K562 (cell line): Measurements from ENCODE around the gene TMEM239. TPM values are rescaled to one million over a fixed set of nuclear protein-coding genes. Genes with fewer than 3 reads are reported as not detected.
"Not testable (repeated sequence)": the region's sequence is repeated elsewhere in the genome, so short reads cannot be mapped to it uniquely, and the experiment has no call there.

Source experiments
- ATAC-seq: fragments of 200-7000 bp; cut with Tn5 transposase; 3 replicates; pipeline ENCODE4 v1.9.1; 2020; ENCODE audit warnings: moderate library complexity
- BruUV-seq: library from RNA; stranded (reverse); fragments of 400-500 nt; replicated peaks from 2 replicates; lab custom pipeline; 2021; lab: Mats Ljungman, UMichigan
- CTCF ChIA-PET: fragments of 300-600 bp; formaldehyde crosslinking; extraction: SDS; loops from one replicate; lab custom pipeline; 2021; ENCODE audit warnings: low intra/inter-chr PET ratio; lab: Yijun Ruan, JAX
- POLR2A ChIA-PET: fragments of 300-600, 350-650 bp; sonication (Branson Sonifier 250); formaldehyde crosslinking; extraction: SDS; loops from one replicate; lab custom pipeline; 2021; ENCODE audit warnings: antibody characterized with exemption, inconsistent platforms; lab: Yijun Ruan, JAX
- DNase-seq, 4 experiments: peaks; one replicate each; pipeline versions ENCODE4 v3.0.0 to v3.0.0-alpha.2; 2011 to 2018; ENCODE audit warnings: low spot score in 3 of 4, mixed read lengths in 3 of 4; ENCODE audit errors: extremely low read depth in 1 of 4
- FAIRE-seq: peaks from 2 replicates; lab custom pipeline; 2011; peaks lifted over from hg19 to GRCh38; lab: Jason Lieb, UNC
- H2AFZ ChIP-seq: 2 replicates; pipeline ENCODE4 v1.6.0; 2011; ENCODE audit warnings: low read depth, low read length, control low read depth, inconsistent platforms
- H3K27ac ChIP-seq: fragments of 200-600 bp; 3 replicates; pipeline ENCODE4 v1.8.0; 2011; ENCODE audit warnings: low read depth, mild to moderate bottlenecking, control low read depth, inconsistent platforms, low read length, moderate library complexity, mixed read lengths; ENCODE audit errors: extremely low read depth
- H3K27me3 ChIP-seq, 2 experiments: fragments of 300-600 bp in 1 of 2; 2 replicates in 1 of 2; 3 replicates in 1 of 2; pipeline versions ENCODE4 v1.6.0 to v1.8.0; 2011; ENCODE audit warnings: inconsistent platforms in 2 of 2, low read length in 2 of 2, mild to moderate bottlenecking in 1 of 2, mixed read lengths in 1 of 2, moderate library complexity in 1 of 2; ENCODE audit not compliant: control insufficient read depth in 2 of 2, insufficient read depth in 2 of 2
- H3K36me3 ChIP-seq: fragments of 300-600 bp; 3 replicates; pipeline ENCODE4 v1.8.0; 2011; ENCODE audit warnings: mild to moderate bottlenecking, low read length, inconsistent platforms; ENCODE audit not compliant: control insufficient read depth, insufficient read depth
- H3K4me1 ChIP-seq, 2 experiments: fragments of 200-600 bp in 1 of 2; replicated peaks in 1 of 2; 2 replicates in 1 of 2; 3 replicates in 1 of 2; pipeline versions ENCODE4 v1.5.1 to v1.8.0; 2011; ENCODE audit warnings: inconsistent platforms in 2 of 2, low read length in 2 of 2, mild to moderate bottlenecking in 1 of 2, mixed read lengths in 1 of 2, moderate library complexity in 1 of 2; ENCODE audit not compliant: control insufficient read depth in 2 of 2, insufficient read depth in 2 of 2
- H3K4me2 ChIP-seq: 2 replicates; pipeline ENCODE4 v1.6.1; 2011; ENCODE audit warnings: low read length, control low read depth, inconsistent platforms, mixed read lengths; ENCODE audit not compliant: insufficient read depth
- H3K4me3 ChIP-seq: fragments of 200-600 bp; sonication (generic), shearing (Covaris generic); 2 replicates; pipeline ENCODE4 v1.5.1; 2016; ENCODE audit warnings: control low read depth, inconsistent platforms
- H3K79me2 ChIP-seq: fragments of 200-600 bp; 3 replicates; pipeline ENCODE4 v1.8.0; 2011; ENCODE audit warnings: low read length, inconsistent platforms; ENCODE audit not compliant: control insufficient read depth, insufficient read depth
- H3K9ac ChIP-seq, 2 experiments: 2 replicates each; pipeline versions ENCODE4 v1.6.0 to v1.6.1; 2011; ENCODE audit warnings: low read depth in 2 of 2, low read length in 2 of 2, control low read depth in 1 of 2, inconsistent platforms in 1 of 2, mild to moderate bottlenecking in 1 of 2, mixed read lengths in 1 of 2; ENCODE audit not compliant: insufficient read depth in 1 of 2
- H3K9me1 ChIP-seq: one replicate; pipeline ENCODE4 v1.6.0; 2011; ENCODE audit warnings: inconsistent platforms, mild to moderate bottlenecking, low read length, moderate library complexity; ENCODE audit not compliant: control insufficient read depth, insufficient read depth
- H3K9me3 ChIP-seq: replicated peaks from 2 replicates; pipeline ENCODE4 v1.5.1; 2011; ENCODE audit warnings: low read depth, low read length, inconsistent platforms; ENCODE audit not compliant: control insufficient read depth, insufficient read depth
- H4K20me1 ChIP-seq: replicated peaks from 2 replicates; pipeline ENCODE4 v1.6.1; 2011; ENCODE audit warnings: low read length, inconsistent platforms, mixed read lengths; ENCODE audit not compliant: control insufficient read depth, insufficient read depth
- CLOCK ChIP-seq: fragments of 250-450 bp; sonication (Bioruptor Pico); IDR thresholded peaks from 2 replicates; pipeline ENCODE4 v1.4.0; 2020; ENCODE audit warnings: mild to moderate bottlenecking, moderate library complexity, borderline replicate concordance
- ZNF121 ChIP-seq: sonication (generic); formaldehyde crosslinking; conservative IDR thresholded peaks from 2 replicates; pipeline ENCODE4 v1.8.0; 2022; ENCODE audit warnings: missing genetic modification reagents
- WGBS: fragments of 100-300 bp; shearing (Covaris generic); methylation state at CpG from one replicate; pipeline ENCODE4 v1.1.6; 2016; ENCODE audit warnings: low coverage, mixed read lengths; ENCODE audit not compliant: insufficient coverage; ENCODE audit errors: missing lambda C conversion rate; 5-methylcytosine and 5-hydroxymethylcytosine counted together
- in situ Hi-C: fragments of 300-500 bp; cut with MboI; formaldehyde crosslinking; loops from 4 replicates; pipeline ENCODE4 v1.15.0; 2018; ENCODE audit warnings: inconsistent platforms, mixed read lengths
- intact Hi-C: fragments of 100-400 bp; cut with micrococcal nuclease; formaldehyde crosslinking; loops from 2 replicates; pipeline ENCODE4 v1.14.2; 2022
- polyA plus RNA-seq, 8 experiments: library from polyadenylated mRNA; depleted of rRNA in 4 of 8; stranded (reverse) in 5 of 8; unstranded in 3 of 8; fragments of >200 nt; fragmentation: Nextera tagmentation in 2 of 8; fragmentation: Illumina TruSeq in 1 of 8; extraction: Ambion mirVana in 2 of 8; extraction: Trizol in 1 of 8; gene quantifications; 2 replicates each; pipeline versions ENCODE4 v1.2.1 to v1.2.3, GENCODE V29; 2011 to 2014; ENCODE audit warnings: inconsistent platforms in 1 of 8, missing spikeins in 1 of 8
- total RNA-seq, 7 experiments: library from RNA; depleted of rRNA in 6 of 7; stranded (reverse); fragments of >200 nt in 6 of 7; fragmentation: Illumina TruSeq in 2 of 7; extraction: Trizol in 2 of 7; gene quantifications; 2 replicates each; pipeline versions ENCODE4 v1.2.1 to v1.2.3, GENCODE V29; 2011 to 2021; ENCODE audit warnings: low replicate concordance in 1 of 7

The TMEM239 gene
- total and polyA plus RNA-seq, 9 of the 15 experiments (the other 6 are each of a cell fraction or from before 2014, with no cell fraction given): not detected

- no peak for TF ChIP-seq CLOCK (CRISPR knock-in tag)
Observed at GRCh38 chr20:2829376-2829775, 13.2 kb downstream of the TMEM239 start (continued).

GRCh38 chr20:2831206-2831605, 15.0 kb downstream of the TMEM239 start:
- H3K9me1 ChIP-seq, in situ Hi-C loops, H3K27me3 ChIP-seq, POLR2A ChIA-PET, H3K4me3 ChIP-seq, DNase-seq, H3K9me3 ChIP-seq, FAIRE-seq, H3K9ac ChIP-seq, H3K4me2 ChIP-seq, H2AFZ ChIP-seq, H4K20me1 ChIP-seq, BruUV-seq, intact Hi-C loops, H3K36me3 ChIP-seq, ATAC-seq, H3K79me2 ChIP-seq, H3K4me1 ChIP-seq, CTCF ChIA-PET, H3K27ac ChIP-seq: not testable (repeated sequence)
- TF ChIP-seq ZNF121 (CRISPR knock-in tag): 0 out of 2 replicates have a peak, but pooled peaks have one; percentile 49
- 80% methylated on average over 5 of the region's 7 CpGs for WGBS
